KBM-7 (cell line): Measurements from ENCODE around the gene MAST4.

Experiments used
- DNase-seq: peaks from one replicate; pipeline ENCODE4 v3.0.0-alpha.2; 2015
- in situ Hi-C: fragments of 300-500 bp; cut with MboI; formaldehyde crosslinking; loops from 2 replicates; pipeline ENCODE4 v1.14.3; 2020; ENCODE audit warnings: low sequenced_read_pairs, low pct_unique_long_range_greater_than_20kb, mixed read lengths

Gene MAST4

DNA sequence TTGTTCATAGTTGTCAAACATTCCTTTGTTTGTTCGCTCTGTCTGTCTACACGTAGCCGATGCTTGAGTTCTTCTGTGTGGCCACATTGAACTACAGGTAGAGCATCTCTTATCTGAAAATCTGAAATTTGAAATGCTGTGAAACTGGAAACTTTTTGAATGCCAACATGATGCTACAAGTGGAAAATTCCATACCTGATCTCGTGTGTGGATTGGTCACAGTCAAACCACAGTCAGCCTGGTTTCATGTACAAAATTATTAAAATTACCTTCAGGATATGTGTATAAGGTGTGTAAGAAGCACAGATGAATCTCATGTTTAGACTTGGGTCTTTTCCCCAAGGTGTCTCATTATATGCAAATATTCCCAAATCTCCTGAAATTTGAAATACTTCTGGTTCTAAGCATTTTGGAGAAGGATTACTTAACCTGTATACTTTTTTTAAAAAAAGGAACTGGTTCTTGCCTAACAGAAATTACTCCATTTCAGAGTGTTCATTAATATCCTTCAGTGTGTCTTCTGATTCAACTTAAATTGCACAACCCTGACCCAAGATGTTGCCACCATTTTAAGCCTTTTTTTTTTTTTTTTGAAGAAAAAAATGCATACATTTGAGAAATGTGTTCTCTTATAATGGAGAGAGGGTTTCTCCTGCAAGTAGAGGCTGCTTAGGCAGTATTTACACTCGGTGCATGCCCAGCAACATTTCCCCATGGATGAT, 254.3 kb downstream of the MAST4 start:
- no peak for DNase-seq
- in situ Hi-C loops, result no loop called here

GRCh38 chr5:66851306-66851705, 255.1 kb downstream of the MAST4 start:
- no peak for DNase-seq
- in situ Hi-C loops, result no loop called here

GRCh38 chr5:66854416-66854815, 258.2 kb downstream of the MAST4 start:
- no peak for DNase-seq
- in situ Hi-C loops, result no loop called here

- no peak for DNase-seq
- in situ Hi-C loops, result no loop called here
Measured at GRCh38 chr5:66856041-66856805, 260.0 kb downstream of the MAST4 start.

GRCh38 chr5:66859526-66859925, 263.3 kb downstream of the MAST4 start:
- no peak for DNase-seq
- in situ Hi-C loops, result no loop called here

DNA sequence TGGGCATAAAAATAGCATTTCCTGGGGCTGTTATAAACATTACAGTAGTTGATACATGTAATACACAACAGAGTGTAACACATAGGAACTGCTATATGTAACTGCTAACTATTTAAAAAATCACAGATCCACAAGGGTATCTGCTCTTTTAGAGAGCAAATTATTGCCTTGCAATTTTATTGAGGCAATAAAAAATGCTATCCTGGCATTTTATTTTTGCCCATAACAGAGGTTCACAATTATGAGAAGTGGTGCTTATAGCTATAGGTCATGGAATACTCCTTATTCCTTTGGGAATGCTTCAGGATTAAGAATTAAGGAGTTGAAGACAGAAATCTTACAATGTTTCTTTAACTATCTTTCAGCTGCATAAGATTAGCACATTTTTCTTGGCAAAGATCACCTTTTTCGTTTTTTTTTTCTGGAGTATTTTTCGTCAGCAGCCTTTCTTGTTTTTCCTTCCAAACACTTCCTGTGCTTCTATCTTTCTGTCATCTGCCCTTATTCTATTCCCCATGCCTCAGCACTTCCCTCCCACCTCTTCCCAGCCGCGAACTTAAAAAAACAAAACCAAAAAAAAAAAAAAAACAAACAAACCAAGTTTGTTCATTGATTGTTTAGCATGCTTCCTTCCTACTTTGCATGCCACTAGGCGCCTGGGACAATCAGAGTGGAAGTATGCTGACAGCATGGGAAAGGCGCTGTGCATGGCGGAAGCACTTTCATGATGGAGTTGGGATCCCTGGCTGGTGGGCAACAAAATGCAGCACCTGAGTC, 264.2 kb downstream of the MAST4 start:
- no peak for DNase-seq

GRCh38 chr5:66861402-66861801, 265.2 kb downstream of the MAST4 start:
- in situ Hi-C loops, result no loop called here
- no peak for DNase-seq

More for the DNA sequence above, 264.2 kb downstream of the MAST4 start:
- in situ Hi-C loops, result no loop called here

DNA sequence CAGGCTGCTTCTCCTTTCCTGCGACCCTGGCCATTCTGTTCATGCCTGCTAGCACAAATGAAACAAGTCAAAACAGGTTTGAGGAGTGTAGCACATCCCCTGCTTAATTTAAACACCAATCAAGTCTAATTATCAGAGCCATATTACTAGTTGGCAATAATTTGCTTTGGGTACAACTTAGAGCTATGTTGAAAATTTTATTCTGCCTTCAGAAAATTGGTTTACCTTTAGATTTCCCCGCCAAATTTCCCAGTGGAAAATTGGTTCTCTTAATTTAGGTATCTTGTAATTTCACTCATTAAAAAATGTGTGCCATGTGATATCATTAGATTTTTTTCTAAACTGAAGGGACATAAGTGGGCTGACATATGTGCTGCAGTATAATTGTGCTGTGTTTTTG, 265.8 kb downstream of the MAST4 start:
- in situ Hi-C loops, result no loop called here
- DNase-seq, result no peak

GRCh38 chr5:66863243-66864170, 267.3 kb downstream of the MAST4 start:
- in situ Hi-C loops, result no loop called here
- DNase-seq, result no peak

DNA sequence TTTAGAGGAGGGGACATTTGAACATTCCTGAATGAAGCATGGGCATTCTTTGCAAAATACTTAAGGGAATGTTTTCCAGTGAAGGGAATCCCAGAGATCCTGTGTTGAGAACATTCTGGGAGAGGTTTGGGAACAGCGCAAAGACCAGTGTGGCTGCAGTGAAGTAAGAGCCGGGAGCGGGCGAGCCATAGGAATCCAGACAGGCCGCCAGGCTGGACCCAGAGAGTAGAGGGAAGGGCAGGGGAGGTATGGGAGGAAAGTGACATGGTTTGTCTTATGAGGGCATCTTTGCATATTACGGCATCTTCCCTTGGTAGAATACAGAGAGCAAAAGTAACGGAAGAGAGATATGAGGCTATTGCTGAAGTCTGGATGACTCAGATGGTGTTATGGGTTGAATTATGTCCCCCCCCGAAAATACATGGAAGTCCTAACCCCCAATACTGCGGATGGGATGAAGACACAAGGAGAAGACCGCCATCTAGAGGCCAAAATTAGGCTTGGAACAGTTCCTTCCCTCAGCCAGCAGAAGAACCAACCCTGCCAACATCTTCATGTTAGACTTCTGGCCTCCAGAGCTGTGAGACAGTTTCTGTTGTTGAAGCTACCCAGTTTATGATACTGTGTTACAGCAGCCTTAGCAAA, 268.2 kb downstream of the MAST4 start:
- in situ Hi-C loops, result no loop called here
- DNase-seq, result no peak

- in situ Hi-C loops, result no loop called here
Measured at GRCh38 chr5:66867618-66868322, 271.6 kb downstream of the MAST4 start.

DNA sequence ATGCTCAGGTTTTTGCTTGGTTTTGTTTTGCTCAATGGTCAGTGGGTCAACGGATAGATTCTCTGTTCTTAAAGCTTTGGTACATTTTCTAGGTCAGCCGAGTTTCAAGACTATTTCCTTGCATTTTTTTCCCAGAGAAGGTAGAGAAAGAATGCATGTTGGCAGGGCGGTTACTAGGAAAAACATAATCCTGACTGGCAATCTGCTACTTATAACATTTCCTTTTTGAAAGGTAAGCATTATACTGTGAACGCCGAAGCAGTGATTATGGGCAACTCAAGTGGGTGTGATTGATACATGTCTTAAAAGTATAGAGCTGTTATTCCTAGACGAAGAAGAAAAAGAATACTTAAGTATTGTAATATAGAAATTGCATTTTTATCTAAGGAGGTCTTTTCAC, 273.2 kb downstream of the MAST4 start:
- in situ Hi-C loops, result no loop called here
- DNase-seq, result no peak

More at GRCh38 chr5:66867618-66868322, 271.6 kb downstream of the MAST4 start:
- no peak for DNase-seq

DNA sequence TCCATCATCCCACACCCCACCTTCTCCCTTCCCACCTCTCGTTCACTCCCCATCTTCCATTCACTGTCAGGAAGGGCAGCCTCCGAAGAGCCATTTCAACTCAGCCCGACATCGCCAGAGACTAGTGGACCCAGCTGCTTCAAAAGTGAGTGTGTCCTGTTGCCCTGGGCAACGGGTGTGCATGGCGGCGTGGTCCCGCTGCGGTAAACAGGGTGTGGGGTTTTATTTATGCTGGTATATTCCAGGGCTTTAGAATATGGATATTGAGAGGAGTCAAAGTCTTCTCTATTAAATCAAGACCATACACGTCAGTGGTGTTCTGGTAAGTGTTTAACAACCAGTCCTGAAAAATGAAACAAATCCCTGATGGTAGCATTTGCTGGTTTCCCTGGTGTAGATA, 274.5 kb downstream of the MAST4 start:
- no peak for DNase-seq
- in situ Hi-C loops, result no loop called here

DNA sequence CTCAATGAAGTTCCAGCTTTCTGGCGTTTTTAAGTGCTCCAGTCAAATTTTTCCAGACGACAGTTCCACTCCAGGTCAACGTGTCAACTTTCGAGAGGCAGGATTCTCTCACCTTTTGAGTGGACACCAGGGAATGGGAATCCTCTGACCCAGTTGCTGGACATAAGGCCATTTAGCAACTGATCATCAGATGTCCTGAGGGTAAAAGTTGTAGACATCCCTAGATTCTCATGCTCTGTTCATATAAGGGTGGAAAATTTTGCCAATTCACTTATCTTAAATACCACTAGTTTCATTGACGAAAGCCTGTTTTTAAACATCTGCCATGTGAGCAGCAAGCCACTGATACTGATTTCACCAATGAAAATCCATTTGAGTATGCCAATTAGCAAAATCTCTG, 275.5 kb downstream of the MAST4 start:
- in situ Hi-C loops, result no loop called here
- no peak for DNase-seq

DNA sequence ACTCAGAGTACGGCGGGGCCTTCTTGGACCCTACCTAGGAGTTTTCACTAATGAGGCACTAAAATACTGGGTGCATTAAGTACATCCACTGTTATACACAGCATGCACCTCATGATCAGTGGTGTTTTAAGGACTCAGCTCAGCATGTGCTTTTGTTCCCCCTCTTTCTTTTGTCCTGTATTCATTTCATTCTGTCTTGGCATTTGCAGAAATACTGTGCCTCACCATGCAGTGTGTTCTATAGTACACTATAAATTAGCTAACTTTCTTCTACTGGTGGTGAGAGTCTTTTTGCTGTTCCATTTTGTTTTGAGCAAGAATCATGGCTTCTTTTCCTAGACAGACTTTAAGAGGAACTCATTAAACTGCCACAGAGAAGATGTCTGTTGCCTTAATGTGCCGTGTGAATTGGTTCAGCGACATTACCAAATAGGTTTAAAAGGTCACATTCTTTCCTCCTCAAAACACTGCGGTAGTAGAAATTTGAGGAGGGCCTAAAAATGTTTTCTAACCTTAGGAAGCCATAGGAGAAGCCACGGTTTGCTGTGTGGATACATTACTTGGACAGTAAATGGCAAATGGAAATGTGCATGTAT, 276.6 kb downstream of the MAST4 start:
- in situ Hi-C loops, result no loop called here
- DNase-seq, result no peak

- in situ Hi-C loops, result no loop called here
- DNase-seq, result no peak
Measured at GRCh38 chr5:66874004-66874403, 277.8 kb downstream of the MAST4 start.

- in situ Hi-C loops, result no loop called here
- peak; percentile 23 for DNase-seq
Measured at GRCh38 chr5:66875315-66875714, 279.1 kb downstream of the MAST4 start.
